GM19395 (cell line): ENCODE measurements around the gene LRRC51.

ENCODE experiments used
- ATAC-seq: cut with Tn5 transposase; IDR thresholded peaks from one replicate; pipeline ENCODE4 v1.9.1; 2021; ENCODE audit warnings: mild to moderate bottlenecking, moderate library complexity; ENCODE audit not compliant: unreplicated experiment

The LRRC51 gene

DNA sequence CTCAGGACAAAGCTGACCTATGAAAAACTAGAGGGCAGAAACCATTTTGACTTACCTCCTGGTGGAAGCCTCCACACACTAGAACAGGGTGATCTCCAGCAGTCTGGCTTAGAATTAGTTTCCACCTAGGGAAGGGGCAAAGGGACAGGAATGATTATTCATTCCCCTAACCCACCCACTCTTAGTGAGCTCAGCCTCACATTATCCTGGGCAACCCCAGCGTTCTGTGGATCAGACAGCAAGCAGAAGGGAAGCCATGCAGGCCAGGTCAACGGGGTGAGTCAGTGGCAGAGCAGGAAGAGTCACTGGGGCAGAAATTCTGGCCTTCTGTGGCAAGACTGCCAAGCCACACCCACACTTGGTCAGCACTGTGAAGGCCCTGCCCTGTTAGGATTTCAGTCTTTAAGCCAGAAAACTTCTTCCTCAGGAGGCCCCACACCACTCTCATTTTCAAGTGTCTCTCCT lies 10.8 kb upstream of the LRRC51 start:
- ATAC-seq: peak; percentile 54

DNA sequence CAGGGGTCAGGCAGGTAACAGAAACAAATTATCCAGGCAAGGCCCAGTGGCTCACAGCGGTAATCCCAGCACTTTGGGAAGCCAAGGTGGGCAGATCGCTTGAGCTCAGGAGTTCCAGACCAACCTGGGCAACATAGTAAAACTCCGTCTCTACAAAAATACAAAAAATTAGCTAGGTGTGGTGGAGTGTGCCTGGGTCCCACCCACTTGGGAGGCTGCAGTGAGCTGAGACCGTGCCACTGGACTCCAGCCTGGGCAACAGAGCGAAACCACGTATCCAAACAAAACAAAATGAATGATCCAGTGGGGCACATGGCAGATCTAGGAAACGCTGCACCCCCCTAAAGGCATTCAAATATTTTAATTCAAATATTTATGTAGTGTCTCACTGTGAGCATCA lies 10.2 kb upstream of the LRRC51 start:
- ATAC-seq: no peak

DNA sequence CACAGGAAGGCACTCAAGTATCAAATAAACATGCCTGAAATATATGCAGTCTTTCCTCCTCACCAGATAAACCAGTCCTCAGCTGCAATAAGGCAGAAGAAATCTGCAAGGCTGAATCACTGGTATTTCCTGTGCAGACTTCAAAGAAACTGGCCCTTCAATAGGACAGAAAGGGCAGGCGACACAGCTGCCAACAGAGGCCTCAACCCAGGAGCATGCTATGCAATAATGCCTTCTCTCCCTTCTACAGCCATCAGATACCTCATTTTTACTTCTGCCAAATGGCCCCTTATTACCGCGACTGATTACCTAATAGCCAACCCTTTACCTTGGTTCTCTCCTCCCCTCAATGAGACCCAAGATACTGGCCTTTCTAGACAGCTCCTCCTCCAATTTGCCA lies 8.3 kb upstream of the LRRC51 start:
- ATAC-seq: no peak

DNA sequence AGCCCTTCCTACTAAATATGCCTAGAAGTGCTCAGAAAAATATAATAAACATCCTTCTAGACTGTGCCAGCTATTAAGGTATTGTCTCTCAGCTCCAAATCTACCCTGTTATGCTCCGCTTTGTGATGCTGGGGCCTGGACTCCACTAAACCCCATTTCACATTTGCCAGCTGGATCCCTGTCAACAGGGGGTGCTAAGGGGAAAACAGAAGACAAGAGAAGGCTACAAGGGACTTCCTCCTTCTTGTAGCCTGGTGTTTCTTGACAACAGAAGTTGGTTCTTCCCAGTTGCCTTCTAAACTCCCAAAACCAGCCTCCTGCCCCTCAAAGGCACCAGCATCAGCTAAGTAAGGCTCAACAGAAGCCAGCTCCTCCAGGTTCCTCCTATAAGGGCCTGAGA lies 5.5 kb upstream of the LRRC51 start:
- ATAC-seq: no peak

DNA sequence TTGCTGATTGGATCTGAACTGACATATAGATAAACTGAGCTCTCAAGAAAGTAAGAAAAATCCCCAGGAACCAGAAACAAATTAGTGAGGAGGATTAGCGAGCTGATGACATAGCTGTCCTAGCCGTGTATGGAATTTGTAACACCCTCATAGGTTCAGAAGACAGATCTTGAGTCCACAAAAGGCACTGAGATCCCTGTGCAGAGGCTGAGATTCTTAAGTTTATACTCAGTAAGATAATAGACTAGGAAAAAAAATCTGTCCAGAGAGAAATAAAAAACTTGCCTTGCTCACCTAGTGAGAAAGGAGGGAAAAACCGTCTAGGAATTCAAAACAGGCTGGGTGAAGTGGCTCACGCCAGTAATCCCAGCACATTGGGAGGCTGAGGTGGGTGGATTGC lies 4.9 kb upstream of the LRRC51 start:
- no peak for ATAC-seq

DNA sequence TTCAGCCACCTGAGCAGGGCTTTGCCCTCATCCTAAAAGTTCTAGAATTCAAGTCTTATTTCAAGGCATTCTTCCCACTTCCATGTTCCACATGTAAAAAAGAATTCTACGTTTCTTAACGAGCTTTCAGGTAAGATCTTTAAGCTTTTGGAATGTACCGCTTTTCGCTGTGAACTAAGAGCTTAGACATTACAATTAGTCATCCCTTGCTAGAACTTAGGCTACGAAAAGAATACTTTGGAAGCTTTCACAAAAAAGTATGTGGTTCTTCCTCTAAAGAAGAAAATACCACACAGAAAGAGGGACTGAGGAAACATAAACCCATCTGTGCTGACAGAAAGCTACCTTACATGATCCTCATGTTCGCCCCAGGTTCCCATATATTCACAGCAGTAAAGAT lies 2.2 kb upstream of the LRRC51 start:
- ATAC-seq: no peak

DNA sequence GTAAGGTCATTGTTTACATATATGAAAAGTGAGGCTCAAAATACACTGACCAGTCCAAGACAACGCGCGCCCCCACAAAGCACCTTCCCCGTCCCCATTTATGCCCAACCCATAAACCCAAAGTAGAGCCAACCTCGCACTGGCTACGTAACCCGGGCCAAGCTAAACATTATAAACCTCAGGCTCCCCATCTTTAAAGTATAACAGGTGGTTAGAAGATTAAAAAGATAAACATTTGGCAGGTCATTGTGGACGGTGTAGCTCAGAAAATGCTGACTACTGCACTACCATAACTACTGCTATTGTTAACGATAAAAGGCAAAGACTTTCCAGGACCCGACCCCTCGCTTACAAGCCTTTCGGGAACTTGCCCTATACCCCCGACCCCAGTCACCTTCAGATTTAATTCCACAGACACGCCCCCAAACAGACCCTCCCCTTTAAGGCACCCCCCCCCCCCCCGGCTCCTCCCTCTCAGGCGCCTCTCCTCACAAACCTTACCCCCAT lies 778 bp upstream of the LRRC51 start:
- peak; percentile 32 for ATAC-seq

DNA sequence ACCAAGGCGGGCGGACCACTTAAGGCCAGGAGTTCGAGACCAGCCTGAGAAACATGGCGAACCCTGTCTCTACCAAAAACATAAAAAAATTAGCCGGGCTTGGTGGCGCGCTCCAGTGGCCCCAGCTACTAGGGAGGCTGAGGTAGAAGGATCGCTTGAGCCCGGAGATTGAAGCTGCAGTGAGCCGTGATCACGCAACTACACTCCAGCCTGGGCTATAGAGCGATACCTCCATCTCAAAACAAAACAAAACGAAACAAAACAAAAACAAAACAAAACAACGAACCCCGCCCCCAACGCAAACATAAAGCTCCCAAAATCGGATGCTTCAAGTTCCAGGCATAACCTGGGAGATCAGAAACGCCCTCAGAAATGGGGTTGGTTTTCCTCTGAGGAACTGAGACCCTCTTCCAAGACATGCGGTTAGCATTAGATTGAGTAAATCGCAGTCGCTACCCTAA lies 564 bp downstream of the LRRC51 start:
- no peak for ATAC-seq

DNA sequence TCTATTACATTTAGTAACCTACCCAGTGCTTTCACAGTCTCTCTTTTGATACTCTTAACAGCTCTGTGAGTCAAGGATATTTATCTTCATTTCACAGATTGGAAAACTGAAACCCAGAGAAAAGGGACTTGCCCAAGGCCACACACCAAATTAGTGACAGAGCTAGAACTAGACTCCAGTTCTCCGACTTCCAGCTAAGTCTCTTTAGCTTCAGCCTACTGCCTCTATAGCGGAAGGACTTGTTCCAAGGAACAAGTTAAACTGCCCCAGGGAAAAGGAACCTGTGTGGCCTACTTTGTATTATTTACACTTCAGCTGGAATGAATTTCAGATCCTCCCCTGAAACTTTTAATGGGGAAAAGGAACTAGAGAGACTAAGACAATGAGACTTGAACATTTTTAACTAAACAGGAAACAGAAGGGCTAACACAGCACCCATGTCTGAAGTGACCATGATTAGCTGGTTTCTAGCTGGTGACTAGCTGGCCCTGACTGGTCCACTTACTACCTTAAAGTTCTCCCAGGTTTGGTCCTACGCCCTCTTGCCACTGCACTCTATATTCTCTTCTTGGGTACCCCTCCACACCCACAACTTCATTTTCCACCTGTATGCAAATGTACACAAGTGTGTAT lies 1.3 kb downstream of the LRRC51 start:
- ATAC-seq: no peak

DNA sequence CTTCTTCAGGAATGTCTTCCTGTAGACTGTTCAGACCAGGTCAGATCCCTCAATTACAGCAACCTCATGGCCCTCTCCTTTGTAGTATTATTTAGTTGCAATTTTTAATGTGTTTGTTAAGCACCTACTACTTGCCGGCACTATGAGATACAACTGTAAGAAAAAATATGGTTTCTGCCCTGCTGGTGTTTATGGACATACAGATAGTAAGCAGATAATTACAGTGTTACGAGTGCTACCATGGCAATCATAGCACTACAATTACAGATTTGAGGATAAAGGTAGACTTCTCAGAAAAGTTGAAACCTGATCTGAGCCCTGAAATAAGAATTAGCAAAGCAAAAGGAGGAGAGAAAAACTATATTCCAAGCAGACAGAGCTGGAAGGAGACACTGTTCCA lies 2.8 kb downstream of the LRRC51 start:
- ATAC-seq: no peak

DNA sequence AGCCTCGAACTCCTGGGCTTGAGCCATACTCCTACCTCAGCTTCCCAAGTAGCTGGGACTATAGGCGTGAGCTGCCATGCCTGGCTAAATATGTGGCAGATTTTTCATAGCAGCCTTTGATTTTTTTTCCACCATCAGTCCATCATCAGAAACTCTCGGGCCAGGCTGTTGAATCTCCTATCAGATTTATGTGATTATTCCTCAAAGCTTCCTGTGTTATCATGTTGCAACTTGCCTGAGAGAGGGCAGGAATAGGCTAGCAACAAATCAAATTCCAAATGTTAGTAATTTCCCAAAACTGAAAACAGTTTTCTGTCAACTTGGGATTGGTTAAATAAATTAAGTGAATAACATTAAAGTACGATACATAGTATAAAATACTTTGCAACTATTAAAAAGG lies 3.4 kb downstream of the LRRC51 start:
- no peak for ATAC-seq

DNA sequence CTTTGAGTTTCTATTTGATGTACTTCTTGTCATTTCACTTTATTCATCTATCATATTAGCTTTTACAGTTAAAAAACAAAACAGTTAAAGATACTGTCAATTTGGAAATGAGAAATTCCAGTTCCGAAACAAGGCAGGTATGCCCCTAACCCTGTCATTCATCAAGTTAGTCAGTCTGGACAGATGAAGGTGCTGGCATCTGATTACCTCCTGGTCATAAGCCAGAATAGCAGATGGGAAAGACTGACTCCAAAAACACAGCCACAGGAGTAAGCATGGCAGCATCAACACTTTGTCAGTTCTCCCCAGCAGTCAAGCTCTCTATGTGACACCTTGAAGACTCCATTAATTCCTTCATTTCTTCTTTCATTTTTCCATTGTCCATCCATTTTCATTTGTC lies 4.3 kb downstream of the LRRC51 start:
- no peak for ATAC-seq

DNA sequence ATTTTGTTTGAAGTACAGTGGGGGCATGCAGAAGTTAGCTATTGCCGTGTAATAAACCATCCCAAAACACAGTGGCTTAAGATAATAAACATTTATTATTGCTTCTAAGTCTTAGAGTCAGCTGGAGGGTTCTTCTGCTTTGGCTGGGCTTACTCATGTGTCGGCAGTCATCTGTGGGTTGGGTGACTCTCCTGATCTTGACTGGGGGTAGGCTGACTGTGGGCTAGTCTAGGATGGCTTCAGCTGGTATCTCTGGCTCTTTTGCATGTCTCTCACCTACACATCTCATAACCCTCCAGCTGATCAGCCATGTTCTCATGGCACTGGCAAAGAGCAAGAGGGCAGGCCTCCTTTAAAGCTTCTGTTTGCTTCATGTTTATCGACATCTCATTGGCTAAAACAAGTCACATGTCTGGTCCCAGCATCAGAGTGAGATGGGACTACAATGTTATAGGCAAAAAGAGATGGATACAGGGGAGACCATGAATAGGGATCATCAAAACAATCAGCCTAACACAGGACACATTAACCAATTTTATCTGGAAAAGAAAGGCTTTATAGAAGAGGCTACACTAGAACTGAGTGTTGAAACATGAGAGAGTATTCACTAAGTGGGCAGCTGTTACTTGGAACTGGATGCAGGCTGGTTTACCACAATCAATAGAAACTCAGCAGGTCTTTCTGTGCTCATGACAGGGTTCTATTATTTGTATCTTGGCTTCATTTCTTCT lies 5.1 kb downstream of the LRRC51 start:
- no peak for ATAC-seq

DNA sequence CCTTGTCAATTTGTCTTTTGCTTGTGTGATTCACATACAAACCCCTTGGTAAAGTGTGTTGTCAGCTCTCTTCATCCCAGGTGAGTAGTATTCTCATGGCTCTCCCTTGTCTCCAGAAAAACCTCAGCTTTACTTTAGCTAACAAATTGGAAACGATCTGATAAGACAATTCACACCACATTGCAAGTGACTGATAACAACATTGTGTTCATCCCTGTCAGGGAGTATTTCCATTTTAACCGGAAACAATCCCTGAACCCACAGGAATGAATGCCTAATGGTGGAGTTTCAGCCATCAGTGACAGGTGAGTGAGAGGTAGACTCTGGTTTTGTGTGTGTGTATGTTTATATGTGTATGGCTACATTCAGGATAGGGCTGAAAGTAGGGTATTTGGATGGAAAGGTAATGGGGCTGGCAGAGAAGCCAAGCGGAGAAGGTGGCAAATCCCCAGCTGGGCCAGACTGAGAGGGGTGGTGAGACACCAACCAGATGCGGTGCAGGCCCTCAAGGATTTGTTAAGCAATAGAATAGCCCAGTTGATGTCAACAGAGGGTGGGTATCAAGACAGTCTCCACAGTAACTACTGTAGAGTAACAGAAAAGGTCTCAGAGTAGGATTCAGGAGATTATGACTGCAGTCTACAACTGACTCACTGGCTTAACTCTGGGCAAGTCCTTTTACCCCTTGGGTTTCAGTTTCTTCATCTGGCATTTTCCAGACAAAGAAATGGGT lies 7.6 kb downstream of the LRRC51 start:
- no peak for ATAC-seq

DNA sequence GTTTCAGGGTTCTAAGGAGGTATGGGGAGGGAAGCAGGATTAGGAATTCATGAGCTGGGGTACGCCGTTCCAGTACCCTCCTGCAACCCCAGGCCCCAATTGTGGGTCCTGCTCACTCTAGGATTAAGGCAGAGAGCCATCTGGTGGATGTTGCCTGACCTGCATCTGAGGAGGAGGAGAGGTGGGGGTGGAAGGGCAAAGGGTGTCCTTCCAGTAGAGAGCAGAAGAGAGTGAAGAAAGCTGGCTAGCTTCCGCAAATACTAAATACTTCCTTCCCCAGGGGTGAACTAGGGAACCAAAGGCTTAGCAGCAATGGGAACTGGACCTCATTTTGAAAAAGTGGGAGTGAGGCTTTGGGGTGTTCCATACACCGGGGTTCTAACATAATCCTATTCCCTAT lies 10.6 kb downstream of the LRRC51 start:
- no peak for ATAC-seq

DNA sequence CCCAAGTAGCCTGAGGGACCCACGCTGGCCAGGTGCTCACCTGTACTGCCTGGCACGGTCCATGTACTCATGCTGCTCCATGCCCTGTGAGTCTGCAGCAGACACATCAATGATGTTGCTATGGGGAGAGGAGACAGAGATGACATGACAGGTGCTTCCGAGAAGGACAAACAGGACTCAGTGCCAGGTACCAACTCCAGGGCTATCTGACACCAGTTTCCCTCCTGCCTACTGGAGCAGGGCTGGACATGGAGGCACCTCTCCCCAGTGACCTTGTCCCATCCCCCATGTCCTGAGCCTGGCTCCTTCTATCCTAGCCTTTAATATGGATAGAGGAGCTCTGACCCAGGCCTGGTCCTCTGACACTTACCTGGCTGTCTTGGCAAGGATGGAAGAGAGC lies 18.1 kb downstream of the LRRC51 start:
- ATAC-seq: no peak

DNA sequence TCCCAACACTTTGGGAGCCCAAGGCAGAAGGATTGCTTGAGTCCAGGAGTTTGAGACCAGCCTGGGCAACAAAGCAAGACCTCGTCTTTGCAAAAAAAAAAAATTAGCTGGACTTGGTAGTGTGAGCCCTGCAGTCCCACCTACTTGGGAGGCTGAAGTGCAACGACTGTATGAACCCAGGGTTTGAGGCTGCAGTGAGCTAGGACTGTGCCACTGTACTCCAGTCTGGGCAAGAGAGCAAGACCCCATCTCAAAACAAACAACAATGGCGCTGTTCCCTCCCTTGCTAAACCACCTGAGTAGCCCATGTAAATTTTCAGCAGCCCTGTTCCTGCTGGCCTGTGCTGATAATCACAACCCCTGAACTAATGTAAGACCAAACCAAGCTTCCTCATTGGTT lies 19.4 kb downstream of the LRRC51 start:
- ATAC-seq: no peak

DNA sequence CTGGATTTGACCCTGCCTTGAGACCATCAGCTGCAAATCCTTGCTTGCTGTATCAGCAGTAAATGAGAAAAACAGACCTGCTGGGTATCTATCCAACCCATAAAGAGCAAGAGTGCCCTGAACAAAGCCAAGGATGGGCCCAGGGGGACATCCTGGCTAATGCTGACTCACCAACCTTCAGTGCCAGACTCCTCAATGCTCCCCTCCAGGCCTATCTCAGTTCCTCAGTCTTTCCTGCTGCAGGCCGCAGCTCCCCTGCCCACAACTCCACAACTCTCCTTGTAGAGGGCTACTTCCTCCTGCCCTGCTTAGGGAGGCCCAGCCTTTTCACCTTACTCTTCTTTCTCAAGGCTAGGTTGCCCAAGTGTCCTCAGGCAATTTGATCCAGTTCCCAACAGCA lies 19.8 kb downstream of the LRRC51 start:
- ATAC-seq: no peak

DNA sequence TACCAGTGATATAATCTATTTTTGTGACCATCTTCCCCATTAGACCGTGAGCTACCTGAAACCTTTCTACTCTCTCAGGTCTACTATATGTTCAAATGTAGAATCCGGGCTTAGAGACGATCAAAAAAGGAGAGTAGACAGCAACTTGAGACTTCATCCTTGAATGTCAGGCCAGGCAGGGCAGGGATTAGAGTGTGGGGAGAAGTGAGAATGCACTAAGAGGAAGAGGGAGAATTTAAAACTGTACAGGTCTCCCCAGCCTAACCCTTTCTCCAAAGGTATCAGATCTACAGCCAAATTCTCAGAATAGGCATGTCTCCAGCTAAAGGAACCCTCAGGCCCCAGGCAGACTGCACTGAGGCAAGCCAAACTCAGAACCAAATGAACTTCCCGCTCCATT lies 21.5 kb downstream of the LRRC51 start:
- no peak for ATAC-seq

DNA sequence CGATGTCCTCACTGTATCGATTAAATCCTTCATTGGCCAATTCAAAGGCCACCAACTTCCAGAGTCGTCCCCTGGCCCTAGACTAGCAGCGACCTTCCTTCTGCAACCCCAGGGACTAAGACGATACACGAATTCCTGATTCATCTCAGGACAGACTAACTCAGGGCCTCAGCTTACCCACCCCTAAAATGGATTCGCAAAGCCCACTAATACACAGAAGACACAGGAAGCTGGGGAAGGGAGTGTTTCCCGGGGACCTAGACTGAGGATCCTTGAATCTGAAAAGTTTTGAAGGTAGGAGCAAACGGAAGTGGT lies 21.9 kb downstream of the LRRC51 start:
- no peak for ATAC-seq

DNA sequence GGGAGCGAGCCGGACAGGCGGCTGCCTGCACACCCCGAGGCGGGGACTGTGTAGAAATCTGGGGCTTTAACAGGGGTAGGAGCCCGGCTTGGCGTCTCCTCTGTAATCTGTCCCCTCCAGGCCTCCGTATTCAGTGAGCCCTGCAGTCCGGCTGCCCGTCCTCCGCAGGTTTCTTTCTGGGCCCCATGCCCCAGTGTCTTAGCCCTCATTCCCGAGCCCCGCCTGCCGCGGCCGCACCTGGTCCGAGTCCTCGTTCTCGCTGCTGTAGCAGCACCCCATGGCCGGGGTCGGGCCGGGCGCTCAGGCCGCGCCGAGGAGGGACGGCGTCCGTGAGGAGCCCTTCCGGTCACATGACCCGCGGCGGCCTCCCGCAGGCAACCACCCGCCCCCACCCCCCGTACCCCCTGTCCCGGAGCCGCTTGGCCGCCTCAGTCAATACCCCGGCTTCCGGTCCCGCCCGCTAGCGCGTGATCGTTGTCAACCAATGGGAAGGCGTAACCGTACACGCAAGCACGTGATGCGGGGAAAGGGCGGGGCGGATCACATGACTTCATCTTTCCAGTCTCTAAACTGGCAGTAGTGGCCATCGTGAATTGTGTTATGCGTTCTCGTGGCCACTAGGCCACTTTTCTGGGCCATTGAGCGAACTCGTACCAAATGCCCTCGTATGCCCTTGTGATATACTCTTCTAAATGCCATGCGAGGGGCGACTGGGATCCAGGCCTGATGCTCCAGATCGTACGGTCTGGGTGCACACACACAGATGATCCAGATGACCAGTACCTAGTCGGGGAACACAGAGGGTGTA lies 22.5 kb downstream of the LRRC51 start, which contains the start of gene LAMTOR1:
TSS of gene LAMTOR1 (minus strand) at position 352 of the 808 bp plus-strand sequence. CDS start at position 279, 73 bp downstream.
- peak; percentile 87 for ATAC-seq
